GM19463 (cell line): ENCODE results near the gene DENND4B.
"Not testable (repeated sequence)": the region's sequence is repeated elsewhere in the genome, so short reads cannot be mapped to it uniquely, and the experiment has no call there.

Experiments used
- ATAC-seq: cut with Tn5 transposase; IDR thresholded peaks from one replicate; pipeline ENCODE4 v1.9.1; 2021; ENCODE audit warnings: mild to moderate bottlenecking, moderate library complexity; ENCODE audit not compliant: unreplicated experiment

DENND4B gene, protein sequence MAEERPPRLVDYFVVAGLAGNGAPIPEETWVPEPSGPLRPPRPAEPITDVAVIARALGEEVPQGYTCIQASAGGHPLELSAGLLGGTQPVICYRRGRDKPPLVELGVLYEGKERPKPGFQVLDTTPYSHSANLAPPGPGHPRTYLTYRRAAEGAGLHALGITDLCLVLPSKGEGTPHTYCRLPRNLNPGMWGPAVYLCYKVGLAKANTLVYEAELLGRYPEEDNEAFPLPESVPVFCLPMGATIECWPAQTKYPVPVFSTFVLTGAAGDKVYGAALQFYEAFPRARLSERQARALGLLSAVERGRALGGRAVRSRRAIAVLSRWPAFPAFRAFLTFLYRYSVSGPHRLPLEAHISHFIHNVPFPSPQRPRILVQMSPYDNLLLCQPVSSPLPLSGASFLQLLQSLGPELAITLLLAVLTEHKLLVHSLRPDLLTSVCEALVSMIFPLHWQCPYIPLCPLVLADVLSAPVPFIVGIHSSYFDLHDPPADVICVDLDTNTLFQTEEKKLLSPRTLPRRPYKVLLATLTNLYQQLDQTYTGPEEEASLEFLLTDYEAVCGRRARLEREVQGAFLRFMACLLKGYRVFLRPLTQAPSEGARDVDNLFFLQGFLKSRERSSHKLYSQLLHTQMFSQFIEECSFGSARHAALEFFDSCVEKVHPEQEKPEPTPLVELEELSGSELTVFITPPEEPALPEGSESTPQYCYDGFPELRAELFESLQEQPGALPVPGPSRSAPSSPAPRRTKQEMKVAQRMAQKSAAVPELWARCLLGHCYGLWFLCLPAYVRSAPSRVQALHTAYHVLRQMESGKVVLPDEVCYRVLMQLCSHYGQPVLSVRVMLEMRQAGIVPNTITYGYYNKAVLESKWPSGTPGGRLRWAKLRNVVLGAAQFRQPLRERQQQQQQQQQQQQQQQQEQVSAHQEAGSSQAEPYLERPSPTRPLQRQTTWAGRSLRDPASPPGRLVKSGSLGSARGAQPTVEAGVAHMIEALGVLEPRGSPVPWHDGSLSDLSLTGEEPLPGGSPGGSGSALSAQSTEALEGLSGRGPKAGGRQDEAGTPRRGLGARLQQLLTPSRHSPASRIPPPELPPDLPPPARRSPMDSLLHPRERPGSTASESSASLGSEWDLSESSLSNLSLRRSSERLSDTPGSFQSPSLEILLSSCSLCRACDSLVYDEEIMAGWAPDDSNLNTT (N-terminal part only)

DNA sequence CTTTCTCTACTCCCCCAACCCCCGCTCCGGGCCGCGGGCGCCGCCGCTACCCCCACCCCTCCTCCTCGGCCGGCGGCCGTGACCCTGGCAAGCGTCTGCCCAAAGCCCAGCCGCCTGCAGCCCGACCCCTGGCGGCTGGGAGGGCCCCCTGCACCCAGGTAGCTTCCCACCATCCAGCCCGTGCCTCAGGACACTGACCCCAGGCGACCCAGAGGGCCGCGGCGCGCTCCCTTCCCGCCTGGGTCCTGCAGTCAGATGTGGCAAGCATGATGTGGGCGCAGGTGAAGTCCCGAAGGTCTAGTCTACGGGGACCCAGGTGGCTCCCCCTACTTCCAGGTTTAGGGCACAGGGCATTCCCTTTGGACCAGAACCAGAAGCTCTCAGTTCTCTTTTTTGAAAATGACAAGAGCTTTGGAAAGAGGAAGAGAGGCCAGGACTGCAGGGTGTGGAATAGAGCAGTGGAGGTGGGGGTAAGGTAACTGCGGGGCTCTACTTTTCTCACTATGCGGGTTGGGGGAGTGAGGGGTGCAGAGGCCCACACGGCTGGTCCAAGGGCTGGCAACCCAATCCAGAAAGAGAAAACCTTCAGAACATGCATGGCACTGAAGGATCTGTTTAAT lies at the start of gene DENND4B:
TSS of gene DENND4B (minus strand) at position 97 of the 620 bp plus-strand sequence. CDS start 2,344 bp downstream, outside the sequence.
- peak; percentile 71 for ATAC-seq

DNA sequence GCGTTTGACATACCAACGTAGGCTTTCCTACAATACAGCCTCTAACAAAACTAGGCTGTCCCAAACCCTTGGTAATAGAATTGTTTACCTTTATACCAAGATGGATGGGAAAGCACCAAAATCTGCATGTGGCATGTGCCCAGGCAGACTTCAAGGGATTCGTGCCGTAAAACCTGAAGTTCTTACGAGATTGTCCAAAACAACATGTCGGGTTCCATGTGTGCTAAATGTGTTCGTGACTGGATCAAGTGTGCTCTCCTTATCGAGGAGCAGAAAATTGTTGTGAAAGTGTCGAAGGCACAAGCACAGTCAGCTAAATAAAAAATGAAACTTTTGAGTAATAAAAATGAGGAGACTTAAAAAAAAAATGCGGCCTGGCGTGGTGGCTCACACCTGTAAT lies 49.1 kb upstream of the DENND4B start:
- no peak for ATAC-seq

DNA sequence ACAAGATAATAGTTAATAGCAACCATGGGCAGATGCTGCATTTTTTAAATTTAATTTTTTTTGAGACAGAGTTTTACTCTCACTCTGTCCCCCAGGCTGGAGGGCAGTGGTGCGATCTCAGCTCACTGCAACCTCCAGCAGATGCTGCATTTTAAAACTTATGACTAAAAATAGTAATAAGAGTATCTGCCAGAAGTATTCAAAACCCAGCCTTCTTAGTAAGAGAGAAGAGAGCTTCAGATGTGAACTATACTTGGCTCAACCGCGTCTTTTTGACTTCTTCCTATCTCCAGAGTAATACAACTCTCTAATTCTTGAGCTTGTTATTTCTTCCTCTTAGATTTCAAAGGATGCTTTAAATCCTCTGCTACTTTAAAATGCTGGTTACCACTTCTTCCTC lies 48.7 kb upstream of the DENND4B start:
- ATAC-seq, result no peak

- ATAC-seq, result no peak
These were observed 45.3 kb upstream of the DENND4B start for GRCh38 chr1:153991806-153992205.

DNA sequence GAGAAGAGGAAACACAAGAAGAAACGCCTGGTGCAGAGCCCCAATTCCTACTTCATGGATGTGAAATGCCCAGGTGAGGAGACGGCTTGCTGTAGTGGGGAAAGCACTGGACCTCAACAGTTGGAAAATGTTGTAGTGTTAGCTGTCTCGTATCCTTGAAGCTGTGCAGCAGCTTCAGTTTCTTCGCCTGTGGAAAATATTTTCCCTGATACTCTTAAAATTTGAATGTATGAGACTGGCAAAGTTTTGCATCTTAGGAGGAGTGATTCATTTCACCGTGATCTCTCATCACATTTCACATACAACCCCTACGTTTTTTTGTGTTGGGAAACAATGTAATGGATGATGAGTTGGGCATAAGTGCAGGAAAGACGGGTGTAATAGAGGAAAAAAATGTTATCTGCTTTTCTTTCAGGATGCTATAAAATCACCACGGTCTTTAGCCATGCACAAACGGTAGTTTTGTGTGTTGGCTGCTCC lies 44.7 kb upstream of the DENND4B start:
- ATAC-seq, result no peak

DNA sequence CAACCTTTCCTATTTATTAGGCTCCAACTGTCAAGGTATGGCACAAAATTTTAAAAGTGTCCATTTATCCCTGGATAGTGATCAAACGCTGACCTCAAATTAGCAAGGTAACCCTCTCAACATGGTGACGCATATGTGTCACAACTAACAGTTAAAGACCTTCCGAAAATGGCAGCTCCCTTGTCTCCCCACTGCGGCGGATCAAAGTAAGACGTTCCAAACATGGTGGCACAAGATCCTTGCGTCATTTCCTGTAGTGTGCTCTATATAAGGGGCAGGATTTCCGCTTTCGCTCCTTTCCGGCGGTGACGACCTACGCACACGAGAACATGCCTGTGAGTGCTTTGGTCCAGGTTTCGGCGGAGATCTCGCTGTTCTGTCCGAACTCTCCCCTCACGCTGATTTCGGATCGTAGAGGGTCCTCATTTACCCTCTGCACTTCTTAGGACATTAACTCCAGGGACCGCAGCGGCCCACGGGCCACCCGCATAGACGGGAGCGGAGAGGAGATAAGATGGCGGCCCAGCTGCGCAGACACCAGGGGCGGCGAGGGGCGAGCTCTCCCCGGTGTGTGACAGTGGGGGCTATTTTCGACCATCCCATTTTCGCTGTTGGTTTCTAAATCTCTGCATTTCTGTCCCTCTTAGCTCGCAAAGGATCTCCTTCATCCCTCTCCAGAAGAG lies 44.1 kb upstream of the DENND4B start, which contains the start of gene RPS27:
TSS of gene RPS27 (plus strand) at position 295 of the 683 bp plus-strand sequence. CDS start at position 330, 35 bp downstream.
- ATAC-seq, result peak; percentile 60

- ATAC-seq, result no peak
These were observed 41.1 kb upstream of the DENND4B start for GRCh38 chr1:153987621-153988020.

- no peak for ATAC-seq
These were observed 39.6 kb upstream of the DENND4B start, which contains the start of gene RAB13 for GRCh38 chr1:153985941-153986761. RAB13 (minus strand) TSS chr1:153986339; CDS start chr1:153986236, 103 bp downstream.

- no peak for ATAC-seq
These were observed 38.9 kb upstream of the DENND4B start for GRCh38 chr1:153985341-153985912.

- ATAC-seq, result no peak
These were observed 37.8 kb upstream of the DENND4B start for GRCh38 chr1:153984123-153984894.

DNA sequence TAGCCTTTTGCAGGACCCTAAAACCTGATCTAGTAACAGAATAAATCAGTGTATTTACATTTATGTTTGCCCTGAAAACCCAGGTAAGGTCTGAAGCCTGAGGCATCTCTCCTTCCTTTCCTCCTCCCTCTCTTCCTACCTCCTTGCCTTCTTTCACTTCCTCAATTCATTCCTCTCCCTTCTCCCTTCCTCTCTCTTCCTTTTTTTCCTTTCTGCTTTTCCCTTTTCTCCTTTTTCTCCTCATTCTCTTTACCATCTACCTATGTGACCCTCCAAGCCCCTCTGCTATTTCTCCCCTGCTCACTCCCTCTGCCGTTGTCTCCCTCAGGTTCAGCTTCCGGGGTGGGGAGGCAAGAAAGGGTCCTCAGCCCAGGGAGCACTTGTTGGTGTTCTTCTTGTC lies 35.2 kb upstream of the DENND4B start:
- not testable (repeated sequence) for ATAC-seq

DNA sequence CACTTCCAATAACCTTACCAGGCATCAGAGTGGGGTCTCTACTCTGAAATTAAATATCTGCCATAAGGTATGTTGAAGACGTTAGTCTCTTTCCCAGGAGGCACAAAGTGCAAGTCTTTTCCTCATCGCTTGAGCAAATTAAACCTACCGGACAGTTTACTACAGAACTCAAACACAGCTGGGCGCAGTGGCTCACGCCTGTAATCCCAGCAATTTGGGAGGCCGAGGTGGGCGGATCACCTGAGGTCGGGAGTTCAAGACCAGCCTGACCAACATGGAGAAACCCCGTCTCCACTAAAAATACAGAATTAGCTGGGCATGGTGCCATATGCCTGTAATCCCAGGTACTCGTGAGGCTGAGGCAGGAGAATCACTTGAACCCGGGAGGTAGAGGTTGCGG lies 32.6 kb upstream of the DENND4B start:
- ATAC-seq, result not testable (repeated sequence)

GRCh38 chr1:153978274-153978909 lies 31.9 kb upstream of the DENND4B start:
- no peak for ATAC-seq

DNA sequence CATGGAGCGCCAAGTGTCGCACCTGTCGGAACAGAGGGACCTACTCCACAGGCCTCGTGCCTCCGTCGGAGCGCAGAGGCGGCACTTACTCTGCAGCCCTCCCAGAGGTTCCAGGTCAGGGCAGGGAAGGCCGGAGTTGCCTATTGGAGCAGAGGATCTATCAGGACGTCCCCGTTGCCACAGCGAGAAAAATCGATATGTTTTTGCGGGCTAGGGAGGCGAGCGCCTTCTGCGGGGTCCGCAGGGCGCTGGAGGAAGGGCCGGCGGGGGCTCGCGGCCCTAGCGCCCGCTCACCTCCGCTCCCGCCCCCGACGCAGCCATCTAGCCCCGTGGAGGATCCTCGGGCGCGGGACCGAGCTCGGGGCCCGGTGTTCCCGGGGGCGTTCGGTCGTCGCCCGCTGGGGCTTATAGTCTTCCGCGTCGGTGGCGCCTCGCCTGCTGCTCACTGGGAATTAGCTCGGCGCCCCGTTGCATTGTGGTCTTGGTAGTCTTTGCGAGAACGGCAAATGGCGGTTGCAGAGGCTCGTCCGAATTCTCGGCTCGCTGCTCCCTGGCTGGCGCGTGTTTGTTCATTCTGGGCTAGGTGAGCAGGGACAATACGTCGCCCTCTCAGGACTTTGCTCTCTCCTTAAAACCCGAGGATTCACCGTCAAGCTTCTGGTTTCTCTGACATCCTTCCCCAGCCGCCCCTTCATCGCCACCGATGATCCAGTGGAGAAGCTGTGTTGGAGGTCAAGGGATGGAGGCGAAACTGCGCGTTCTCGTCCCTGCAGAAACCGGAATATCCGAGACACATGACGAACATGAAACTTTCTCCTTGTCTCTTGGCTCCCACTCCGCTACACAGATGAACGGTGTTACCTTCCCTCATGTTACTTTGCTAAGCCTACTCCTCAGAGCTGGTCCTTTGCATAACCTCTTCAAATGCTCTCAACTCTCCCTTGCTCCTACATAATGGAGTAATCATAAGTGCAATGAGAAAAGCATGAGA lies 31.0 kb upstream of the DENND4B start, which contains the start of gene JTB:
TSS of gene JTB (minus strand) at position 425 of the 991 bp plus-strand sequence. CDS start at position 3, 422 bp downstream.
- ATAC-seq, result peak; percentile 80

GRCh38 chr1:153976819-153977249 lies 30.3 kb upstream of the DENND4B start:
- ATAC-seq, result no peak

DNA sequence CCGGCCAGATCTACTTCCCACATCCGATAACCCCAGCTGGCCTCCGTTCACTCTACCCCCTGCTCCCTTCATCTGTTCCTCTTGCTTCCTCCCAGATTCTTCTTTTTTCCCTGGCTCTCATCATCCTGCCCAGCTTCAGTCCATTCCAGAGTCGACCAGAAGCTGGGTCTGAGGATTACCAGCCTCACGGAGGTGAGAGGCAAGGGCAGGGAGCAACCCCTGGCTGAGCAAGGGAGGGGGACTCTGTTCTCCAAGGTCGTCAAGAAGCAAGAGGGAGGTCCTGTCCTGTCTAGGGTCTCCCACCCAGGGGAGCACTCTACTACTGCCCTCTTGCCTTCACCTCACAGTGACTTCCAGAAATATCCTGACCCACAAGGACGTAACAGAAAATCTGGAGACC lies 27.0 kb upstream of the DENND4B start:
- ATAC-seq, result no peak
